Embryonic facial prominence (tissue), 1 donor: ENCODE data around the gene LRP6.
"Not testable (repeated sequence)": the region's sequence is repeated elsewhere in the genome, so short reads cannot be mapped to it uniquely, and the experiment has no call there.

Experiments used
- DNase-seq: peaks from one replicate; pipeline ENCODE4 v3.0.0-alpha.2; 2016; ENCODE audit errors: extremely low spot score

LRP6 gene

DNA sequence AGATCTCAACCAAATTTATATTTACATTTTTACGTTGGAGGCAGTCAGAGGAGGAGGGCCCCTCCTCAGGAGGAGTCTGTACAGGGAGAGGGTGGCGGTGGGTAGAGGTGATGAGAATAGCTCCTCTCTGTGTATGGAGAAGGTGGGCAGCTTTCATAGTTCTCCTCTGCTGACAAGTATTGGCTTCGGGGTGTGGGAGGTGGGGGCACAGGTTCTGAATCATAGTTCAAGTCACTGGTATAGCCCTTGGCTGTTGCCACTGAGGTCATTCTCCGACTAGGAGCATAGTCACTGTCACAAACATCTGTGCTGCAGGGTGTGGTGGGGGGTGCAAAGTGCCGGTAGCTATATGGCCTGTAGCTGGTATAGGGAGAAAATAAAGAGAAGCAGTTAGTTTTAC, 145.8 kb downstream of the LRP6 start:
- DNase-seq = no peak

DNA sequence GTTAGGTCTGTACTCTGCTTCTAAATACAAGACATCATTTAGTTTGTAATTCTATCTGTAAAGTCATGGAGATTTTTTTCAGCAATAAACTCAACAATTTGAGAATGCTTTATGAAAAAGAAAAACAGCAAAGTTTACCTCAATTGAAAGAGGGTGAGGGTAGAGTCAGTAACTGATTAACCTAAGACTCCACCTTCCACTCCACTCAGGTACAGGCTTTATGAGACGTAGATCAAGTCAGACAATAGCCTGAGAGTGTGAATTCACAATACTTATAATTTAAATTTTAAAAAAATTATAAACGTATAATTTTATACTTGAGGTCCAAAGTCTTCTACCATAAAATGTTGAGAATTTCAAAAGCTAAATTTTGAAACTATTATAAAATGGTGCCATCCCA, 150.2 kb downstream of the LRP6 start:
- no peak for DNase-seq

DNA sequence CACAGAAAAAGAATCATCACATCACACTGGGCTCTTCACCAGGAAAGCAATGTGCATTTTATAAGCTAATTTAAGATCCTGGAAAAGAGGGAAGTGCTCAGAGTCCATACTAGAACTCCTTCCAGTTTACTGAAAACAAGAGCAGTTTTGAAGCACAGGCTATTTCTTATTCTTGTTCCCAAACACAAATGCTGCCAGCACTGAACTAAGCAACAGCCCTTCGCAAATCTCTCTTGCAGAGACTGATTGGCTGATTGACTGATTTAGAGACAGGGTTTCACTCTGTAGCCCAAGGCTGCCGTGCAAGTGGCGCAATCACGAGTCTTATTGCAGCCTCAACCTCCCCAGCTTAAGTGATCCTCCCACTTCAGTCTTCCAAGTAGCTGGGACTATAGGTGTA, 151.3 kb downstream of the LRP6 start:
- DNase-seq = no peak

GRCh38 chr12:12110923-12111555, 155.8 kb downstream of the LRP6 start:
- DNase-seq = not testable (repeated sequence)

GRCh38 chr12:12108441-12109058, 158.3 kb downstream of the LRP6 start:
- DNase-seq = no peak

GRCh38 chr12:12107678-12108077, 159.2 kb downstream of the LRP6 start:
- DNase-seq = no peak

- DNase-seq = no peak
These were observed 167.7 kb downstream of the LRP6 start for GRCh38 chr12:12099102-12099501.

DNA sequence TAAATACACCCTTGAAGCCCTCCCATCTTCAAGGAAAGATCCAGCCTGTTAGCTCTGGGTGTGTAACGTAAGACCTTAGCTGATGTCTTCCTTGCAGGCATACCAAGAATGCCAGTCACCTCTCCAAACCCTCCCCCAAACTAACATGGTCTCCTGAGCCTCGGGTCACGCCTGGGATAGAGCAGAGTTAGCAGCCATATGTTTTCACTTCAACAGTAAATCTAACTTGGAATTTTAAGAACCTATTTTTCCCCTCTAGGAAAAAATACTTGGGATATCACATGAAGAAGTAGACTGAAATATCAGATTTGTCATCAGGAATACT, 168.2 kb downstream of the LRP6 start:
- DNase-seq = no peak

DNA sequence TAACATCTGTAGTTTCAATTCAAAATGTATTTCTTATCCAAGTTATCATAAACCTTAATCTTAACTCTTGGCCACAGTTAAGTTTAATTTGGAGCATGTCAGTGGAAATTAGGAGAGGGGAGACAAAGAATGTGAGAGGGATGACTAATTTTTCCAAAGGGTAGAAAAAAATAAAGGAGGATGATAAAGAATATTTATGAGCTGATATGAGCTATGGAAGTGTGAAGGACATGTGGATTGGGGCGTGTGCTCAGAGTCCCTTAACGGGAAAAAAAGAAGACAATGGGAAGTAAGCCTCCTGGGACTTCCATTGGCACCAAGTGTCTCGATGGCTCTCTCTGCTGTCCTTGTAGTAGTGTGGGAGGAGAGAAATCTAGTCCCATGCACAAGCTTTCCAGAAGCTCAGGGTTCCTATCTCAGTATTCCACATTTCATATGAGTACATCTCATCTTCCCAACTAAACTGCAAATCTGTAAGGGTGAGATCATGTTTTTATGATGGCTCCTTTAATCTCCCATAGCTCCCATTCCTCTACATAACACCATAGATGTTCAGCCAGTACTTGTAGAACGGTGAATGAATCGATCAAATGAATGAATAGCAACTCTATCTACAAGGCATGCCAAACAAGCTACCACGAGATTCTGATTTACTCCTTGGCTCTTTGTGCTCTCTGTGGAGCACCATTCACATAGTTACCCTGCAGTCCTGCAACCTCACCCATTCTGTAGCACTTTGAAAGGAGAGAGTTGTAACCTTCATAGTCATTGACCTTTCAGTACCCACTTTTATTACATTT, 168.8 kb downstream of the LRP6 start:
- DNase-seq = no peak

DNA sequence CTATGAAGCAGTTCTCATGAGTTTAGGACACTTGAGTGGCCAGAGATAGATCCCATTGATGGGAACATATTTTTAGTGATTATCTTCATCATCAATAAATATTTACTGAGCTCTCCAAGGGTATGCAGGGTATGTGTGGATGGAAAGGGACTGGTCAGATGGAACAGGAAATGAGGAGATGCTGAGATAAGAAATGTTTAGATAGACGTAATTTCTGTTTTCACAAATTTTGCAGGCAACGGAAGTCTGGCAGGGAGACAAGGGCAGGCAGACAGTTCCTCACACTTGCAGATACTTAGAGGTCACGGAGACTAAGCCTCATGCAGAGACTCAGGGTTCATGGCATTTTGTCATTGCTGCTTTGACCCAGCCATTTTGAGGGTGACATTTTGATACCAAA, 171.8 kb downstream of the LRP6 start:
- no peak for DNase-seq

- no peak for DNase-seq
These were observed 172.4 kb downstream of the LRP6 start for GRCh38 chr12:12094481-12094880.

- DNase-seq = no peak
These were observed 174.7 kb downstream of the LRP6 start for GRCh38 chr12:12091977-12092663.

DNA sequence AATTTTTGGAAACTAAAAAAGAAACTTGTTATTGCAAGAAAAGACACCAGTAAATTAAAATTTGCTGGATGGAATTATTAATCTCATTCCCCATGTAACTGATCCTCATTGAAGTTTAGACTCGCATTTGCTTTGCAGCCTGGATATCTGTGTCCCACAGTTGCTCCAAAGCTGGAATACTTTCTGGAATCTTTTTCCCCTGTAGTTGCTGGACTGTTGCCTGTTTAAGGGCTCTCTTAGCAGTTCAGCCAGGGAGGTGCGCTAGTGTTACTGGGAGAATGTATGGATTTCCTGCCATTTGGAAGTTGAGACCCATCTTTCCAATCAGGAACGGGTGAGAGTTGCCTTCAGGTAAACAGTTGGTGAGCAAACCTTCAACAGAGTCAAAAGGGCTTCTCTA, 175.8 kb downstream of the LRP6 start:
- DNase-seq = no peak

- DNase-seq = no peak
These were observed 178.1 kb downstream of the LRP6 start for GRCh38 chr12:12088761-12089160.

DNA sequence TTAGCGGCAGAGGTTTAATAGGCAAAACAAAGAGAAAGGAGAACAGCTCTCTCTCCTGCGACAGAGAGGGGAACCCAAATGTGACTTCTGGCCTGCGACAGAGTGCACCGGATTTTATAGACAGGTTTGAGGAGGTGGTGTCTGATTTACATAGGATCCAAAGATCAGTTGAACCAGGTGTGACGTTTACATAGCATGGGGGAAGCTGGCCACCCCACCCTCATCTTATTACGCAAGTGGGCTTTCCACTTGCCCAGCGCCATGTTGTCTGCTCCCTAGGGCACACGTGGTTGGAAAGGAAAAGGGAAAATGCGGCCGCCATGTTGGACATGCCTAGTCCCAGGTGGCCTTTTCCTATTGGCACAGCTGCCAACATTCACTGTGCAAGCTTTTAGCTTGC, 178.7 kb downstream of the LRP6 start:
- DNase-seq = no peak

- DNase-seq = no peak
These were observed 179.2 kb downstream of the LRP6 start for GRCh38 chr12:12087693-12088034.

GRCh38 chr12:12086973-12087692, 179.7 kb downstream of the LRP6 start:
- no peak for DNase-seq

- no peak for DNase-seq
These were observed 180.5 kb downstream of the LRP6 start for GRCh38 chr12:12086362-12086761.

- DNase-seq = no peak
These were observed 183.2 kb downstream of the LRP6 start for GRCh38 chr12:12083688-12084087.

DNA sequence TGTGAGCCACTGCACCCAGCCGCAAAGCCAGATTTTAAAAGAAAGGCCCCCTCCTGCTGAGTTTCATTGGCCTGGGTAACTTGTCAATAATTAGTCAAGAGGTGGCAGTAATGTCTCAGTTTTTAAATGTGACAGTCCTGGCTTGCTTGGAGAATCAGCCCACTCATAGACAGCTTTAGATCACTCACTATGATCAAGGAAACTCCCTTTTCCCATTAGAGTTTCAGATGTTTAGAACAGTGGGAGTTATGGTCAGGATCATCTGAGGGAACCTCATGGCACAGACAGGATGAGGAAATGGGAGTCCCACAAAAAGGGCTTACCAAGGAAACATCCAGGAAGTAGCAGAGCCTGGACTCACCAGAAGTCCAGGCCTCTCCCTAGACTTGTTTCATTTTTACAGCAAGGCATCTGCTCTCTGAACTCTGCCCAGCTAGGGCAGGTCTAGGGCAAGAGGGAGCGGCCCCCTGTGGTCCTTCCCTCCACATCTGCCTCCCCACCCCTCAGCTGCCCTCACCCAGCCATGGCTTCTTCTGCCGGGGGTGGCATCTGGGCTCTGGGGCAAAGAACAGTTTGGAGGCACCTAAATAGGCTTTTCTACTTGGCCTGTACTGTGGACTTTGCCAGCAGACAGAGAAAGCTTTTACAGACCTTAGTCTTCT, 184.9 kb downstream of the LRP6 start:
- DNase-seq = no peak

DNA sequence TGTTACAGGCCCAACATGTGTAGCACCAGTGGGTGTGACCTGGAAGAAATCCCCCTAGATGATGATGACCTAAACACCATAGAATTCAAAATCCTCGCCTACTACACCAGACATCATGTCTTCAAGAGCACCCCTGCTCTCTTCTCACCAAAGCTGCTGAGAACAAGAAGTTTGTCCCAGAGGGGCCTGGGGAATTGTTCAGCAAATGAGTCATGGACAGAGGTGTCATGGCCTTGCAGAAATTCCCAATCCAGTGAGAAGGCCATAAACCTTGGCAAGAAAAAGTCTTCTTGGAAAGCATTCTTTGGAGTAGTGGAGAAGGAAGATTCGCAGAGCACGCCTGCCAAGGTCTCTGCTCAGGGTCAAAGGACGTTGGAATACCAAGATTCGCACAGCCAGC, 187.6 kb downstream of the LRP6 start:
- DNase-seq = no peak
